GM11168 (cell line): ENCODE results near the gene MLKL.
"Not testable (repeated sequence)": the region's sequence is repeated elsewhere in the genome, so short reads cannot be mapped to it uniquely, and the experiment has no call there.

Experiments
- in situ Hi-C: fragments of 300-500 bp; cut with MboI; formaldehyde crosslinking; loops from one replicate; pipeline ENCODE4 v1.12.0; 2022; ENCODE audit warnings: low sequenced_read_pairs; ENCODE audit not compliant: unreplicated experiment

Gene MLKL

GRCh38 chr16:74734361-74735161 lies 33.9 kb upstream of the MLKL start:
- in situ Hi-C loops: no loop called here

GRCh38 chr16:74732707-74733350 lies 32.2 kb upstream of the MLKL start:
- in situ Hi-C loops: no loop called here

GRCh38 chr16:74731853-74732477 lies 31.3 kb upstream of the MLKL start:
- in situ Hi-C loops: no loop called here

GRCh38 chr16:74729783-74730683 lies 29.4 kb upstream of the MLKL start:
- in situ Hi-C loops: no loop called here

GRCh38 chr16:74727903-74728302 lies 27.2 kb upstream of the MLKL start:
- in situ Hi-C loops: no loop called here

- in situ Hi-C loops: no loop called here
These were observed 26.1 kb upstream of the MLKL start for GRCh38 chr16:74726716-74727115.

GRCh38 chr16:74725651-74726455 lies 25.2 kb upstream of the MLKL start:
- in situ Hi-C loops: no loop called here

- in situ Hi-C loops: no loop called here
These were observed 24.3 kb upstream of the MLKL start for GRCh38 chr16:74724820-74725549.

- in situ Hi-C loops: no loop called here
These were observed 22.6 kb upstream of the MLKL start for GRCh38 chr16:74723256-74723655.

GRCh38 chr16:74722156-74722555 lies 21.5 kb upstream of the MLKL start:
- in situ Hi-C loops: not testable (repeated sequence)

- in situ Hi-C loops: no loop called here
These were observed 21.1 kb upstream of the MLKL start for GRCh38 chr16:74721716-74722115.

- in situ Hi-C loops: no loop called here
These were observed 19.9 kb upstream of the MLKL start for GRCh38 chr16:74720579-74720978.

- in situ Hi-C loops: loop anchor here (10.0 kb wide), 1 partner anchor 136 kb away; no protein-coding TSS in a partner anchor
These were observed 18.3 kb upstream of the MLKL start for GRCh38 chr16:74718741-74719610.

GRCh38 chr16:74718140-74718539 lies 17.5 kb upstream of the MLKL start:
- in situ Hi-C loops: loop anchor here (10.0 kb wide), 1 partner anchor 137 kb away; no protein-coding TSS in a partner anchor

- in situ Hi-C loops: loop anchor here (10.0 kb wide), 1 partner anchor 137 kb away; no protein-coding TSS in a partner anchor
These were observed 16.7 kb upstream of the MLKL start for GRCh38 chr16:74717367-74717766.

GRCh38 chr16:74716355-74716754 lies 15.7 kb upstream of the MLKL start:
- in situ Hi-C loops: loop anchor here (10.0 kb wide), 1 partner anchor 138 kb away; no protein-coding TSS in a partner anchor

GRCh38 chr16:74713876-74714275 lies 13.2 kb upstream of the MLKL start:
- in situ Hi-C loops: loop anchor here (10.0 kb wide), 1 partner anchor 141 kb away; no protein-coding TSS in a partner anchor
